H9 (cell line): ENCODE measurements around the gene KRT5. TPM values are rescaled to one million over a fixed set of nuclear protein-coding genes. Genes with fewer than 3 reads are reported as not detected.

Experiments used
- DNase-seq: peaks from one replicate; pipeline ENCODE4 v3.0.0-alpha.2; 2017
- H2AFZ ChIP-seq: one replicate; pipeline ENCODE4 v1.6.1; 2013; ENCODE audit warnings: mild to moderate bottlenecking, low read length, control low read depth, moderate library complexity
- H2AK5ac ChIP-seq: 2 replicates; pipeline ENCODE4 v1.6.1; 2013; ENCODE audit warnings: low read length, control low read depth, mixed read lengths; ENCODE audit not compliant: insufficient read length
- H2BK120ac ChIP-seq: one replicate; pipeline ENCODE4 v1.6.1; 2013; ENCODE audit warnings: low read depth, mild to moderate bottlenecking, low read length, control low read depth, inconsistent platforms; ENCODE audit not compliant: poor library complexity, severe bottlenecking
- H2BK12ac ChIP-seq: 2 replicates; pipeline ENCODE4 v1.6.1; 2013; ENCODE audit warnings: low read length, control low read depth, mixed read lengths, low read depth; ENCODE audit not compliant: insufficient read length
- H2BK15ac ChIP-seq: 2 replicates; pipeline ENCODE4 v1.6.1; 2013; ENCODE audit warnings: low read depth, low read length, control low read depth
- H2BK20ac ChIP-seq: one replicate; pipeline ENCODE4 v1.6.1; 2013; ENCODE audit warnings: low read depth, mild to moderate bottlenecking, low read length, control low read depth, inconsistent platforms; ENCODE audit not compliant: poor library complexity, severe bottlenecking
- H2BK5ac ChIP-seq: 2 replicates; pipeline ENCODE4 v1.6.1; 2013; ENCODE audit warnings: low read length, control low read depth, mixed read lengths; ENCODE audit not compliant: insufficient read length
- H3K14ac ChIP-seq: 2 replicates; pipeline ENCODE4 v1.6.1; 2013; ENCODE audit warnings: low read length, control low read depth; ENCODE audit not compliant: insufficient read depth
- H3K18ac ChIP-seq: 2 replicates; pipeline ENCODE4 v1.6.1; 2013; ENCODE audit warnings: low read depth, mild to moderate bottlenecking, mixed read lengths, low read length, control low read depth; ENCODE audit not compliant: insufficient read length
- H3K23ac ChIP-seq: 2 replicates; pipeline ENCODE4 v1.6.1; 2013; ENCODE audit warnings: low read length, control low read depth, mixed read lengths, low read depth; ENCODE audit not compliant: insufficient read length
- H3K23me2 ChIP-seq: 2 replicates; pipeline ENCODE4 v1.6.1; 2013; ENCODE audit warnings: low read depth, mild to moderate bottlenecking, mixed read lengths, low read length, control low read depth; ENCODE audit not compliant: insufficient read length, poor library complexity, severe bottlenecking
- H3K27ac ChIP-seq: 2 replicates; pipeline ENCODE4 v1.5.1; 2013; ENCODE audit warnings: low read length, control low read depth, mixed read lengths, low read depth; ENCODE audit not compliant: insufficient read length
- H3K27me3 ChIP-seq: 2 replicates; pipeline ENCODE4 v1.6.1; 2013; ENCODE audit warnings: low read length, control low read depth, inconsistent platforms; ENCODE audit not compliant: insufficient read depth
- H3K4ac ChIP-seq: 2 replicates; pipeline ENCODE4 v1.6.1; 2013; ENCODE audit warnings: low read depth, mild to moderate bottlenecking, control low read depth, inconsistent platforms, low read length, moderate library complexity
- H3K4me1 ChIP-seq: 2 replicates; pipeline ENCODE4 v1.6.1; 2013; ENCODE audit warnings: low read length, control low read depth, inconsistent platforms; ENCODE audit not compliant: insufficient read depth
- H3K4me2 ChIP-seq: 2 replicates; pipeline ENCODE4 v1.6.1; 2013; ENCODE audit warnings: low read length, control low read depth, mixed read lengths; ENCODE audit not compliant: insufficient read length, insufficient read depth
- H3K56ac ChIP-seq: 2 replicates; pipeline ENCODE4 v1.6.1; 2013; ENCODE audit warnings: low read depth, mild to moderate bottlenecking, mixed read lengths, low read length, control low read depth; ENCODE audit not compliant: insufficient read length
- H3K79me1 ChIP-seq: 2 replicates; pipeline ENCODE4 v1.6.1; 2013; ENCODE audit warnings: low read depth, mild to moderate bottlenecking, moderate library complexity, low read length, control low read depth, inconsistent platforms; ENCODE audit not compliant: insufficient read depth, poor library complexity, severe bottlenecking
- H3K79me2 ChIP-seq: 2 replicates; pipeline ENCODE4 v1.6.1; 2013; ENCODE audit warnings: low read length, control low read depth, inconsistent platforms; ENCODE audit not compliant: insufficient read depth
- H3K9ac ChIP-seq: 2 replicates; pipeline ENCODE4 v1.6.1; 2013; ENCODE audit warnings: low read length, control low read depth, mixed read lengths; ENCODE audit not compliant: insufficient read length; ENCODE audit errors: extremely low read depth
- H3K9me3 ChIP-seq: one replicate; pipeline ENCODE4 v1.6.1; 2013; ENCODE audit warnings: low read depth, low read length, inconsistent platforms; ENCODE audit not compliant: control insufficient read depth
- H3T11ph ChIP-seq: one replicate; pipeline ENCODE4 v1.6.1; 2013; ENCODE audit warnings: mild to moderate bottlenecking, low read length, control low read depth, inconsistent platforms
- H4K20me1 ChIP-seq: one replicate; pipeline ENCODE4 v1.6.1; 2013; ENCODE audit not compliant: control insufficient read depth, insufficient read length, insufficient read depth
- H4K5ac ChIP-seq: 2 replicates; pipeline ENCODE4 v1.6.1; 2013; ENCODE audit warnings: low read depth, mild to moderate bottlenecking, mixed read lengths, low read length, control low read depth; ENCODE audit not compliant: insufficient read length
- H4K8ac ChIP-seq: replicated peaks from 2 replicates; pipeline ENCODE4 v1.6.1; 2013; ENCODE audit warnings: low read length, control low read depth, mixed read lengths, low read depth; ENCODE audit not compliant: insufficient read length
- H4K91ac ChIP-seq: 2 replicates; pipeline ENCODE4 v1.6.1; 2013; ENCODE audit warnings: low read depth, mild to moderate bottlenecking, moderate library complexity, mixed read lengths, low read length, control low read depth; ENCODE audit not compliant: insufficient read length
- H3K27ac Mint-ChIP-seq, 3 experiments: 2 replicates in 2 of 3; 3 replicates in 1 of 3; pipeline ENCODE4 v1.8.0; 2020 to 2021; ENCODE audit warnings: mixed read lengths in 3 of 3, mild to moderate bottlenecking in 1 of 3, moderate library complexity in 1 of 3
- H3K27me3 Mint-ChIP-seq: 2 replicates; pipeline ENCODE4 v1.8.0; 2021; ENCODE audit warnings: low read depth, mild to moderate bottlenecking, moderate library complexity, mixed read lengths
- H3K36me3 Mint-ChIP-seq, 3 experiments: 2 replicates in 2 of 3; 3 replicates in 1 of 3; pipeline ENCODE4 v1.8.0; 2020 to 2021; ENCODE audit warnings: low read depth in 3 of 3, mixed read lengths in 3 of 3; ENCODE audit not compliant: insufficient read depth in 1 of 3
- H3K4me1 Mint-ChIP-seq, 2 experiments: 2 replicates each; pipeline ENCODE4 v1.8.0; 2020; ENCODE audit warnings: mixed read lengths in 2 of 2
- H3K4me3 Mint-ChIP-seq, 2 experiments: 2 replicates in 1 of 2; 3 replicates in 1 of 2; pipeline ENCODE4 v1.8.0; 2020 to 2021; ENCODE audit warnings: mild to moderate bottlenecking in 2 of 2, mixed read lengths in 2 of 2, moderate library complexity in 1 of 2
- H3K9me3 Mint-ChIP-seq, 2 experiments: 2 replicates in 1 of 2; 3 replicates in 1 of 2; pipeline ENCODE4 v1.8.0; 2020; ENCODE audit warnings: mild to moderate bottlenecking in 2 of 2, mixed read lengths in 2 of 2, moderate library complexity in 1 of 2
- WGBS: extraction: QIAGEN DNeasy Blood & Tissue Kit; methylation state at CpG from one replicate; pipeline ENCODE4 v1.1.7; 2013; ENCODE audit warnings: missing lambda C conversion rate, low lambda C conversion rate, mixed read lengths; ENCODE audit not compliant: insufficient read length; ENCODE audit errors: extremely low coverage; 5-methylcytosine and 5-hydroxymethylcytosine counted together
- total RNA-seq: library from RNA; stranded (reverse); gene quantifications from 2 replicates; pipeline ENCODE4 v1.2.1, GENCODE V29; 2021
- TF ChIP-seq, protein P1 (sequence below): fragments of 200-600 bp; sonication (generic); conservative IDR thresholded peaks from 3 replicates; pipeline ENCODE4 v1.8.0; 2021; ENCODE audit warnings: antibody characterized with exemption, mild to moderate bottlenecking

KRT5 gene
- total RNA-seq, 1 experiment from 2014 or later = not detected

DNA sequence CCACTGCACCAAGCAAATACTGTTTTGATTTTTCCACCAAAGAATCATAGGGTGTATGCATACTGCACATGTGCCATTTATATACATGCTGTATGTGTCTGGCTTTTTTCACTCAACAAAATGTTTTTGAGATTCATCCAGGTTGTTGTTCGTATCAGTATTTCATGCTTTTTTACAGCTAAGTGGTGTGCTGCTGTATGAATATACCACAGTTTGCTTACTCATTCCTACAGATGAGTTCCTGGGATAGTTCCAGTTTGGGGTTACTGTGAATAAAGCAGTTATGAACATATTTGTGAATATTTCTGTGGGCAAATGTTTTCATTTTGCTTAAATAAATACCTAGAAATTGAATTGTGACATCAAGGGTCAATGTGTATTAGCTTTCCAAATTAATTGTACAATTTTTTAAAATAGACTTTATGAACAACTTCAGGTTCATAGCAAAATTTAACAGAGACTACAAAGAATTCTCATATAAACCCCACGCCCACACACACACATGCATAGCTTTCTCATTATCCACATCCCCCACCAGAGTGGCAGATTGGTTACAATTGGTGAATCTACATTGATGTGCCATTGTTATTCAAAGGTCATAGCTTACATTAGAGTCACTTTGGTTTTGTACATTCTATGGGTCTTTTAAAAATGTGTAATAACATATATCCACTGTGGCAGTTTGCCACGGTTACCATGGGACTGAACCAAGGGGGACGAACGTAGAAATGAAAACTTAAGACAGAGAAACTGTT lies 20.2 kb downstream of the KRT5 start:
- H3K27ac ChIP-seq = no peak overlapping the region
- H3K4ac ChIP-seq = no peak overlapping the region
- H3K36me3 Mint-ChIP-seq = no peaks in the 10 kb centered on the region; a peak in 1 of 7 replicates
- no peaks in the 10 kb centered on the region for H3K23me2 ChIP-seq
- H2AFZ ChIP-seq = no peak overlapping the region
- no peak overlapping the region for H4K91ac ChIP-seq
- no peaks in the 10 kb centered on the region for H3K79me1 ChIP-seq
- no peak overlapping the region for H3K4me3 Mint-ChIP-seq
- peaks cover 6% of the 10 kb centered on the region; the same call in 1 of the 2 replicates for H3K4me1 ChIP-seq
- H2BK120ac ChIP-seq = no peak overlapping the region
- no peak overlapping the region for H2BK15ac ChIP-seq
- no peak overlapping the region for H3K4me2 ChIP-seq
- H2AK5ac ChIP-seq = no peak overlapping the region
- H3T11ph ChIP-seq = no peak overlapping the region
- H3K4me1 Mint-ChIP-seq = peaks cover 24 to 30% of the 10 kb centered on the region in 2 experiments
- H4K5ac ChIP-seq = no peak overlapping the region
- H2BK5ac ChIP-seq = no peak overlapping the region
- no peak overlapping the region for H2BK20ac ChIP-seq
- no peaks in the 10 kb centered on the region; the same call in 1 of the 2 replicates for H3K27me3 Mint-ChIP-seq
- DNase-seq = no peak
- H3K27me3 ChIP-seq = no peaks in the 10 kb centered on the region
- no peaks in the 10 kb centered on the region for H4K20me1 ChIP-seq
- TF ChIP-seq, protein P1, sequence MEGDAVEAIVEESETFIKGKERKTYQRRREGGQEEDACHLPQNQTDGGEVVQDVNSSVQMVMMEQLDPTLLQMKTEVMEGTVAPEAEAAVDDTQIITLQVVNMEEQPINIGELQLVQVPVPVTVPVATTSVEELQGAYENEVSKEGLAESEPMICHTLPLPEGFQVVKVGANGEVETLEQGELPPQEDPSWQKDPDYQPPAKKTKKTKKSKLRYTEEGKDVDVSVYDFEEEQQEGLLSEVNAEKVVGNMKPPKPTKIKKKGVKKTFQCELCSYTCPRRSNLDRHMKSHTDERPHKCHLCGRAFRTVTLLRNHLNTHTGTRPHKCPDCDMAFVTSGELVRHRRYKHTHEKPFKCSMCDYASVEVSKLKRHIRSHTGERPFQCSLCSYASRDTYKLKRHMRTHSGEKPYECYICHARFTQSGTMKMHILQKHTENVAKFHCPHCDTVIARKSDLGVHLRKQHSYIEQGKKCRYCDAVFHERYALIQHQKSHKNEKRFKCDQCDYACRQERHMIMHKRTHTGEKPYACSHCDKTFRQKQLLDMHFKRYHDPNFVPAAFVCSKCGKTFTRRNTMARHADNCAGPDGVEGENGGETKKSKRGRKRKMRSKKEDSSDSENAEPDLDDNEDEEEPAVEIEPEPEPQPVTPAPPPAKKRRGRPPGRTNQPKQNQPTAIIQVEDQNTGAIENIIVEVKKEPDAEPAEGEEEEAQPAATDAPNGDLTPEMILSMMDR = no peak
- H3K27ac Mint-ChIP-seq = no peak overlapping the region
- H3K9me3 ChIP-seq = no peaks in the 10 kb centered on the region
- H2BK12ac ChIP-seq = no peak overlapping the region
- no peak overlapping the region for H4K8ac ChIP-seq
- H3K9ac ChIP-seq = no peak overlapping the region
- H3K9me3 Mint-ChIP-seq = 0 out of 5 replicates have a peak, but pooled peaks cover 0 to 3% of the 10 kb centered on the region in 2 experiments
- H3K79me2 ChIP-seq = no peaks in the 10 kb centered on the region
- H3K56ac ChIP-seq = no peak overlapping the region
- H3K14ac ChIP-seq = no peak overlapping the region
- WGBS = no CpG with 5 or more reads among the region's 5 CpGs
- no peak overlapping the region for H3K23ac ChIP-seq
- no peak overlapping the region for H3K18ac ChIP-seq
